ENCODE data around the gene ANKRD13B. TPM values are rescaled to one million over a fixed set of nuclear protein-coding genes. Genes with fewer than 3 reads are reported as not detected.

The ANKRD13B gene
- total RNA-seq, 1 experiment from 2014 or later, result 31.4 TPM

GRCh38 chr17:29590411-29591145 is 2.4 kb upstream of the ANKRD13B start:
- TF ChIP-seq TCF7L2 (IDR thresholded peaks at IDR 0.05; ENCODE audit: low read depth, low read length) (no peak), POLR2AphosphoS5 (IDR thresholded peaks at IDR 0.05; ENCODE audit: low read depth, low read length) (no peak), REST (IDR thresholded peaks at IDR 0.05; ENCODE audit: insufficient read depth in 1 of 2, low read depth in 2 of 2, low read length in 1 of 2) (no peak), CTCF (IDR thresholded peaks at IDR 0.05) (no peak), SIN3A (IDR thresholded peaks at IDR 0.05; ENCODE audit: borderline replicate concordance, insufficient read depth, low read depth, low read length) (no peak)
- ChIA-PET CTCF (interaction anchor here (0.6 to 3.0 kb wide), 9 partner anchors 10 to 298 kb away, joined by 3 to 17 read pairs (median 5); no protein-coding TSS in a partner anchor), POLR2A (interaction anchor here (0.6 kb wide), 3 partner anchors 16 to 345 kb away, joined by 4 to 9 read pairs (median 6); no protein-coding TSS in a partner anchor)
- BruUV-seq (replicated peaks), result no TSS peak
- ATAC-seq (peak; percentile 11; the same call in 1 of the 2 replicates), DNase-seq (ENCODE audit: low read depth, low spot score) (no peak)
- H3K27me3 ChIP-seq (ENCODE audit: control insufficient read depth, insufficient read depth, low read length), result no peaks in the 10 kb centered on the region
- peaks cover 5% of the 10 kb centered on the region; the same call in 1 of the 2 replicates for H3K36me3 ChIP-seq (ENCODE audit: control insufficient read depth, insufficient read depth, low read length)
- in situ Hi-C loops (cut with HindIII; ENCODE audit: low pct_unique_long_range_greater_than_20kb, low sequenced_read_pairs) (no loop called here), intact Hi-C loops (cut with micrococcal nuclease; ENCODE audit: unreplicated experiment) (no loop called here)
- H3K27ac ChIP-seq (ENCODE audit: low read length), result peak overlapping the region; percentile 96
- H3K4me1 ChIP-seq (ENCODE audit: control insufficient read depth, insufficient read depth, low read length), result peaks cover 65% of the 10 kb centered on the region
- H3K9me3 ChIP-seq (ENCODE audit: control insufficient read depth, insufficient read depth, low read depth, low read length), result no peaks in the 10 kb centered on the region
- peak overlapping the region; percentile 43 to 58 for H3K4me3 ChIP-seq (ENCODE audit: low read depth in 2 of 2, low read length in 2 of 2)

GRCh38 chr17:29591146-29591736 is 1.7 kb upstream of the ANKRD13B start:
- H3K27me3 ChIP-seq (ENCODE audit: control insufficient read depth, insufficient read depth, low read length), result no peaks in the 10 kb centered on the region
- intact Hi-C loops (cut with micrococcal nuclease; ENCODE audit: unreplicated experiment), result no loop called here
- H3K36me3 ChIP-seq (ENCODE audit: control insufficient read depth, insufficient read depth, low read length), result peaks cover 5% of the 10 kb centered on the region; the same call in 1 of the 2 replicates
- POLR2A ChIA-PET, result interaction anchor here (0.6 to 1.6 kb wide), 5 partner anchors 10 to 344 kb away, joined by 3 to 15 read pairs (median 4); partner anchors contain the start of gene ABHD15
- in situ Hi-C loops (cut with HindIII; ENCODE audit: low pct_unique_long_range_greater_than_20kb, low sequenced_read_pairs), result no loop called here
- H3K4me1 ChIP-seq (ENCODE audit: control insufficient read depth, insufficient read depth, low read length), result peaks cover 65% of the 10 kb centered on the region
- H3K4me3 ChIP-seq (ENCODE audit: low read depth in 2 of 2, low read length in 2 of 2), result peak overlapping the region; percentile 43 to 58
- H3K9me3 ChIP-seq (ENCODE audit: control insufficient read depth, insufficient read depth, low read depth, low read length), result no peaks in the 10 kb centered on the region
- ATAC-seq, result peak; percentile 52
- TF ChIP-seq TCF7L2 (IDR thresholded peaks at IDR 0.05; ENCODE audit: low read depth, low read length) (peak; percentile 79), SIN3A (IDR thresholded peaks at IDR 0.05; ENCODE audit: borderline replicate concordance, insufficient read depth, low read depth, low read length) (peak; percentile 93; the same call in 1 of the 2 replicates), CTCF (IDR thresholded peaks at IDR 0.05) (no peak)
- no peak for DNase-seq (ENCODE audit: low read depth, low spot score)
- CTCF ChIA-PET, result interaction anchor here (0.6 to 3.0 kb wide), 11 partner anchors 10 to 299 kb away, joined by 3 to 17 read pairs (median 5); no protein-coding TSS in a partner anchor
- no TSS peak for BruUV-seq (replicated peaks)
- H3K27ac ChIP-seq (ENCODE audit: low read length), result peak overlapping the region; percentile 96
